A673 (cell line): ENCODE results near the gene DACH2.

Experiments used
- EZH2 ChIP-seq: fragments of 200-600 bp; sonication (generic); IDR thresholded peaks from 2 replicates; pipeline ENCODE4 v1.6.1; 2017; ENCODE audit warnings: borderline replicate concordance, low read depth, mild to moderate bottlenecking, mixed read lengths, antibody characterized with exemption, low read length; ENCODE audit not compliant: poor library complexity, severe bottlenecking
- TF ChIP-seq, protein P1 (sequence below): fragments of 300-800, 200-600 bp; sonication (generic); conservative IDR thresholded peaks from 2 replicates; pipeline ENCODE4 v1.5.1; 2017; ENCODE audit warnings: low read depth, mild to moderate bottlenecking, antibody characterized with exemption, low read length, moderate library complexity, mixed read lengths

DNA sequence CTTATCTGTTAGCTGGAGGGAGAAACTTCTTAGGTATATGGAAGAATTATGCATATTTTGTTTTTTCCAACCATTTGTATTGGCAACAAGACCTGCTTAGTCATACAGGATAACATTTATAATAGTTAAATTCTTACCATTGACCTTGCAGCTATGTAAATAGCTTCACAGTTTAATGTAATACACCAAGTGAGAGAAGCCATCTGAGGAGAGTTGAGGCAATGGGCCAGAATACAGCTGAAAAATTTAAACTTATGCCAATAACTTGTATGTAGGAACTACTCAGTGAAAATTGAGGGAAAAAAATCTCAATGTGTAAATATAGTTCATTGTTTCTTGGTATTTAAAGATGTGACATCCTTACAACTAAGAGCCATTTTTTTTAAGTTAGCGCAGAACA lies 273.5 kb downstream of the DACH2 start:
- TF ChIP-seq, protein P1, sequence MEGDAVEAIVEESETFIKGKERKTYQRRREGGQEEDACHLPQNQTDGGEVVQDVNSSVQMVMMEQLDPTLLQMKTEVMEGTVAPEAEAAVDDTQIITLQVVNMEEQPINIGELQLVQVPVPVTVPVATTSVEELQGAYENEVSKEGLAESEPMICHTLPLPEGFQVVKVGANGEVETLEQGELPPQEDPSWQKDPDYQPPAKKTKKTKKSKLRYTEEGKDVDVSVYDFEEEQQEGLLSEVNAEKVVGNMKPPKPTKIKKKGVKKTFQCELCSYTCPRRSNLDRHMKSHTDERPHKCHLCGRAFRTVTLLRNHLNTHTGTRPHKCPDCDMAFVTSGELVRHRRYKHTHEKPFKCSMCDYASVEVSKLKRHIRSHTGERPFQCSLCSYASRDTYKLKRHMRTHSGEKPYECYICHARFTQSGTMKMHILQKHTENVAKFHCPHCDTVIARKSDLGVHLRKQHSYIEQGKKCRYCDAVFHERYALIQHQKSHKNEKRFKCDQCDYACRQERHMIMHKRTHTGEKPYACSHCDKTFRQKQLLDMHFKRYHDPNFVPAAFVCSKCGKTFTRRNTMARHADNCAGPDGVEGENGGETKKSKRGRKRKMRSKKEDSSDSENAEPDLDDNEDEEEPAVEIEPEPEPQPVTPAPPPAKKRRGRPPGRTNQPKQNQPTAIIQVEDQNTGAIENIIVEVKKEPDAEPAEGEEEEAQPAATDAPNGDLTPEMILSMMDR: no peak
- TF ChIP-seq EZH2: no peak
